Neural crest cell (in vitro differentiated cells): ENCODE results near the gene PAX5. TPM values are rescaled to one million over a fixed set of nuclear protein-coding genes. Genes with fewer than 3 reads are reported as not detected.
A peak's percentile ranks its signal among the peaks of the same experiment; 100 is the strongest.

ENCODE experiments used
- DNase-seq: peaks from one replicate; pipeline ENCODE4 v3.0.0; 2021; ENCODE audit warnings: low read depth, mixed read lengths, low spot score
- H3K27ac Mint-ChIP-seq: one replicate; pipeline ENCODE4 v1.8.0; 2021; ENCODE audit warnings: mild to moderate bottlenecking, mixed read lengths; ENCODE audit not compliant: unreplicated experiment
- H3K27me3 Mint-ChIP-seq: 2 replicates; pipeline ENCODE4 v1.8.0; 2021; ENCODE audit warnings: low read depth, mild to moderate bottlenecking, mixed read lengths
- H3K36me3 Mint-ChIP-seq: 2 replicates; pipeline ENCODE4 v1.8.0; 2021; ENCODE audit warnings: low read depth, mild to moderate bottlenecking, mixed read lengths
- H3K4me1 Mint-ChIP-seq: 2 replicates; pipeline ENCODE4 v1.8.0; 2021; ENCODE audit warnings: mixed read lengths
- H3K4me3 Mint-ChIP-seq: one replicate; pipeline ENCODE4 v1.8.0; 2021; ENCODE audit warnings: mild to moderate bottlenecking, mixed read lengths
- H3K9me3 Mint-ChIP-seq: 2 replicates; pipeline ENCODE4 v1.8.0; 2021; ENCODE audit warnings: mixed read lengths
- CTCF ChIP-seq: fragments of 200-600 bp; sonication (generic); conservative IDR thresholded peaks from 2 replicates; pipeline ENCODE4 v1.5.0; 2021; ENCODE audit warnings: antibody characterized with exemption, mild to moderate bottlenecking
- total RNA-seq: library from RNA; stranded (reverse); gene quantifications from 2 replicates; pipeline ENCODE4 v1.2.1, GENCODE V29; 2021

PAX5 gene
- total RNA-seq, 1 donor from 2014 or later = 19.5 TPM

- Mint-ChIP-seq H3K9me3 (no peaks in the 10 kb centered on the region), H3K4me3 (no peak overlapping the region), H3K4me1 (peaks cover 11% of the 10 kb centered on the region), H3K27ac (no peak overlapping the region), H3K36me3 (no peaks in the 10 kb centered on the region), H3K27me3 (peaks cover 10% of the 10 kb centered on the region)
- DNase-seq = no peak
- TF ChIP-seq CTCF = no peak
Measured at GRCh38 chr9:36813154-36813553, 220.9 kb downstream of the PAX5 start.

DNA sequence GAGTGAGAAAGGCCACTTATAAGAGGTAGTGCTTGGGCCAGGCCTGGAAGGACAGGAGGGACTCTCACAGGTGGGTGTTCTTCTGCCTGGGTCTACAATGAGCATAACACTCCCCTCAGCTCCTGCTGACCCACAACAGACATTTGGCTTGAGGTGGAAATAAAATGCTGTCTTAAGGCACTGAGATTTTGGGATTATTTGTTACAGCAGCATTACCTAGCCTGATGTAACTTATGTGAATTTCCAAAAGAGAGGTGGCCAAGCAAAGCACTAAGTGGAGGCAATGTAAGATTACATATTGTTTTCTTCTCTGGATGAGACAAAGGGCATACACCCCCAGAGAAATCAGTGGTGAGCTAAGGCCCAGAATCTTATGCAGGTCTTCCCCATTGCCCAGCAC lies 221.5 kb downstream of the PAX5 start:
- Mint-ChIP-seq H3K9me3 (no peaks in the 10 kb centered on the region), H3K27me3 (peaks cover 10% of the 10 kb centered on the region), H3K4me1 (peaks cover 8% of the 10 kb centered on the region), H3K36me3 (no peaks in the 10 kb centered on the region), H3K4me3 (no peak overlapping the region), H3K27ac (no peak overlapping the region)
- TF ChIP-seq CTCF = no peak
- DNase-seq = no peak

- no peaks in the 10 kb centered on the region for H3K36me3 Mint-ChIP-seq
- no peak overlapping the region for H3K4me3 Mint-ChIP-seq
- H3K27me3 Mint-ChIP-seq = peaks cover 15% of the 10 kb centered on the region
- no peak for DNase-seq
- H3K4me1 Mint-ChIP-seq = peaks cover 18% of the 10 kb centered on the region
- no peak for TF ChIP-seq CTCF
- no peaks in the 10 kb centered on the region for H3K9me3 Mint-ChIP-seq
- no peak overlapping the region for H3K27ac Mint-ChIP-seq
Measured at GRCh38 chr9:36808251-36808650, 225.8 kb downstream of the PAX5 start.

DNA sequence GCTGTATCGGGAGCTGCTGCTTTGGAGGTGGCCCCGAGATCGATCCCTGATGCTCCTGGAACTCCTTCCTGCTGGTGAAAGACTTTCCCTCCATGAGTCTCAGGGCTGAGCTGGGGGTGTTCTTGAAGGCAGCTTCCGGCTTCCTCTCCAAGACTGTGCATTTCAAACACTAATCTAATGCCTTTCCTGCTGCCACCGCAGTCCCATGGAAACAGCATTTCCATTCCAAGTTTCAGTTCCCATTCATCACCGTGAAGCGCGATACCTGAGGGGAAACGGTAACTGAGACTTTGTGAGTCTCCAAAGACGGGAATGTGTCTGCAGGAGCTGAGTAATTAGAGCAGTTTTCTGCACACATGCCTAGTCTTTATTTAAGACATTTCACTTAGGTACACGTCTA lies 230.1 kb downstream of the PAX5 start:
- H3K27me3 Mint-ChIP-seq = peaks cover 4% of the 10 kb centered on the region
- H3K36me3 Mint-ChIP-seq = no peaks in the 10 kb centered on the region
- H3K4me1 Mint-ChIP-seq = peaks cover 34% of the 10 kb centered on the region
- H3K27ac Mint-ChIP-seq = no peak overlapping the region
- H3K4me3 Mint-ChIP-seq = no peak overlapping the region
- no peak for TF ChIP-seq CTCF
- DNase-seq = no peak
- no peaks in the 10 kb centered on the region for H3K9me3 Mint-ChIP-seq

DNA sequence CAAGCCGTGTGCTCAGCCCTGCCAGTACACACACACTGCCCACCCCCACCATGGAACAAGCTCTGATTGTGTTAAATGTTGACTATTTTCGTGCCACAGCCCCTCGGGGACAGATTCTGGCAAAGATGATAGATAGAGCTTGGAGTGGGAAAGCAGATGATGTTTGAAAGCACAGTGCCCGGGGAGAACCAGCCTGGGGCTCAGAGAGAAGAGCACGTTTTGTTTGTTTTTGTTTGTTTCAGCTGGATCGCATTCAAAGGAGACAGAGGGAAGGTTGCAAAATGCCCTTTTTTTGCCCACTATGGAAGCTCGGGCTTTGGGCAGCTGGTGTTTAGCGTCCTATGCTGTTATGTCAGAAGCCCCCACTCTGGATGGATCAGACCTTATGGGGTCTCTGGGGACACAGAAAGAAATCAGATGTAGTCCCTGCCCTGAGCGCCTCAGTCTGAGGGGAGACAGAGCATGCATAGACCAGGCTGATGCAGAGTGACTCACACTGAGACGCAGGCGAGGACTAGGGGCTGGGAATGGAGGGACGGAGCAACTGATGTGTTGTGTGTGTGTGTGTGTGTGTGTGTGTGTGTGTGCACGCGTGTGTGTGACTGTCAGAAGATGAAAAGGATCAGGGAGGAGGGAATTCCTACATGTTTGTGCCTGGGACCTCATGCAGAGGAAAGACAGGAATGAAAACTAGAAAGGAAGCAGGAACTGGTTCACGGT lies 231.7 kb downstream of the PAX5 start:
- Mint-ChIP-seq H3K27me3 (peaks cover 7% of the 10 kb centered on the region), H3K4me3 (peak overlapping the region; percentile 7), H3K9me3 (no peaks in the 10 kb centered on the region), H3K4me1 (peaks cover 34% of the 10 kb centered on the region), H3K27ac (peak overlapping the region; percentile 68), H3K36me3 (no peaks in the 10 kb centered on the region)
- no peak for DNase-seq
- TF ChIP-seq CTCF = no peak
